Duodenal mucosa (tissue), 2 donors: Measurements from ENCODE around the gene UAP1L1.

ENCODE experiments used
- H3K27ac ChIP-seq: one replicate; pipeline ENCODE4 v1.7.0; 2013; ENCODE audit warnings: low read depth, low read length
- H3K27me3 ChIP-seq, 2 donors: one replicate each; pipeline ENCODE4 v1.7.0; 2013; ENCODE audit warnings: low read length in 2 of 2, control low read depth in 1 of 2; ENCODE audit not compliant: insufficient read depth in 2 of 2, control insufficient read depth in 1 of 2
- H3K36me3 ChIP-seq, 2 donors: one replicate each; pipeline ENCODE4 v1.7.0; 2013; ENCODE audit warnings: low read length in 2 of 2, control low read depth in 1 of 2; ENCODE audit not compliant: insufficient read depth in 2 of 2, control insufficient read depth in 1 of 2
- H3K4me1 ChIP-seq, 2 donors: one replicate each; pipeline ENCODE4 v1.7.0; 2013; ENCODE audit warnings: low read length in 2 of 2, control low read depth in 1 of 2; ENCODE audit not compliant: insufficient read depth in 2 of 2, control insufficient read depth in 1 of 2
- H3K4me3 ChIP-seq, 2 donors: one replicate each; pipeline ENCODE4 v1.7.0; 2013; ENCODE audit warnings: low read length in 2 of 2, low read depth in 1 of 2
- H3K9ac ChIP-seq, 2 donors: one replicate each; pipeline ENCODE4 v1.7.0; 2013; ENCODE audit warnings: low read length in 2 of 2, low read depth in 1 of 2
- H3K9me3 ChIP-seq, 2 donors: one replicate each; pipeline ENCODE4 v1.7.0; 2013; ENCODE audit warnings: low read length in 2 of 2, control low read depth in 1 of 2; ENCODE audit not compliant: control insufficient read depth in 1 of 2

UAP1L1 gene

GRCh38 chr9:137034039-137034708 lies 43.1 kb upstream of the UAP1L1 start:
- H3K4me3 ChIP-seq, result no peak overlapping the region
- no peaks in the 10 kb centered on the region for H3K9me3 ChIP-seq
- H3K36me3 ChIP-seq, result no peaks in the 10 kb centered on the region
- H3K27ac ChIP-seq, result no peak overlapping the region
- peaks cover 31 to 45% of the 10 kb centered on the region in 2 donors for H3K4me1 ChIP-seq
- H3K9ac ChIP-seq, result no peak overlapping the region
- no peaks in the 10 kb centered on the region for H3K27me3 ChIP-seq

GRCh38 chr9:137034709-137035506 lies 42.4 kb upstream of the UAP1L1 start:
- no peaks in the 10 kb centered on the region for H3K36me3 ChIP-seq
- peaks cover 31 to 38% of the 10 kb centered on the region in 2 donors for H3K4me1 ChIP-seq
- no peaks in the 10 kb centered on the region for H3K9me3 ChIP-seq
- no peak overlapping the region for H3K9ac ChIP-seq
- H3K27ac ChIP-seq, result no peak overlapping the region
- no peak overlapping the region for H3K4me3 ChIP-seq
- no peaks in the 10 kb centered on the region for H3K27me3 ChIP-seq

GRCh38 chr9:137035507-137035834 lies 41.8 kb upstream of the UAP1L1 start:
- Histone ChIP-seq H3K36me3 (no peaks in the 10 kb centered on the region), H3K27ac (no peak overlapping the region), H3K9me3 (no peaks in the 10 kb centered on the region), H3K4me3 (no peak overlapping the region), H3K27me3 (no peaks in the 10 kb centered on the region), H3K4me1 (peaks cover 28 to 32% of the 10 kb centered on the region in 2 donors), H3K9ac (no peak overlapping the region)

- Histone ChIP-seq H3K9ac (no peak overlapping the region), H3K27ac (no peak overlapping the region), H3K9me3 (no peaks in the 10 kb centered on the region), H3K36me3 (no peaks in the 10 kb centered on the region), H3K4me3 (no peak overlapping the region), H3K27me3 (no peaks in the 10 kb centered on the region), H3K4me1 (peaks cover 23 to 27% of the 10 kb centered on the region in 2 donors)
These were observed 41.4 kb upstream of the UAP1L1 start for GRCh38 chr9:137035937-137036336.

GRCh38 chr9:137037035-137037434 lies 40.3 kb upstream of the UAP1L1 start:
- Histone ChIP-seq H3K27ac (no peak overlapping the region), H3K4me1 (peaks cover 14 to 16% of the 10 kb centered on the region in 2 donors), H3K9me3 (no peaks in the 10 kb centered on the region), H3K36me3 (no peaks in the 10 kb centered on the region), H3K9ac (no peak overlapping the region), H3K27me3 (no peaks in the 10 kb centered on the region), H3K4me3 (no peak overlapping the region)

GRCh38 chr9:137037483-137037882 lies 39.8 kb upstream of the UAP1L1 start:
- no peak overlapping the region for H3K4me3 ChIP-seq
- no peaks in the 10 kb centered on the region for H3K9me3 ChIP-seq
- H3K27ac ChIP-seq, result no peak overlapping the region
- no peaks in the 10 kb centered on the region for H3K27me3 ChIP-seq
- H3K4me1 ChIP-seq, result peaks cover 11 to 12% of the 10 kb centered on the region in 2 donors
- no peaks in the 10 kb centered on the region for H3K36me3 ChIP-seq
- no peak overlapping the region for H3K9ac ChIP-seq

GRCh38 chr9:137038916-137039315 lies 38.4 kb upstream of the UAP1L1 start:
- Histone ChIP-seq H3K4me1 (peaks cover 22 to 23% of the 10 kb centered on the region in 2 donors), H3K9ac (no peak overlapping the region)

GRCh38 chr9:137039611-137040366 lies 37.5 kb upstream of the UAP1L1 start:
- Histone ChIP-seq H3K4me1 (peaks cover 27% of the 10 kb centered on the region in 2 donors), H3K4me3 (no peak overlapping the region), H3K9me3 (no peaks in the 10 kb centered on the region), H3K36me3 (no peaks in the 10 kb centered on the region), H3K9ac (no peak overlapping the region), H3K27ac (no peak overlapping the region), H3K27me3 (peaks cover 0 to 9% of the 10 kb centered on the region in 2 donors)

More at GRCh38 chr9:137038916-137039315, 38.4 kb upstream of the UAP1L1 start:
- no peaks in the 10 kb centered on the region for H3K9me3 ChIP-seq
- H3K27me3 ChIP-seq, result peaks cover 0 to 3% of the 10 kb centered on the region in 2 donors
- H3K4me3 ChIP-seq, result no peak overlapping the region
- no peaks in the 10 kb centered on the region for H3K36me3 ChIP-seq
- no peak overlapping the region for H3K27ac ChIP-seq

- no peak overlapping the region for H3K9ac ChIP-seq
- no peak overlapping the region for H3K4me3 ChIP-seq
- peaks cover 0 to 15% of the 10 kb centered on the region in 2 donors for H3K27me3 ChIP-seq
- H3K9me3 ChIP-seq, result no peaks in the 10 kb centered on the region
- no peak overlapping the region for H3K27ac ChIP-seq
- no peaks in the 10 kb centered on the region for H3K36me3 ChIP-seq
- peaks cover 26 to 27% of the 10 kb centered on the region in 2 donors for H3K4me1 ChIP-seq
These were observed 36.7 kb upstream of the UAP1L1 start for GRCh38 chr9:137040568-137040967.

- Histone ChIP-seq H3K27ac (no peak overlapping the region), H3K9ac (no peak overlapping the region), H3K9me3 (no peaks in the 10 kb centered on the region), H3K27me3 (peaks cover 0 to 15% of the 10 kb centered on the region in 2 donors), H3K4me1 (peaks cover 28 to 30% of the 10 kb centered on the region in 2 donors), H3K4me3 (no peak overlapping the region), H3K36me3 (no peaks in the 10 kb centered on the region)
These were observed 36.2 kb upstream of the UAP1L1 start for GRCh38 chr9:137041124-137041523.
